A673 (cell line): ENCODE measurements around the gene FNDC3B. TPM values are rescaled to one million over a fixed set of nuclear protein-coding genes. Genes with fewer than 3 reads are reported as not detected.

Experiments
- BruUV-seq: library from RNA; stranded (reverse); fragments of 400-500 nt; replicated peaks from 2 replicates; lab custom pipeline; 2021; lab: Mats Ljungman, UMichigan
- CTCF ChIA-PET: fragments of 300-600 bp; sonication (Branson Sonifier 250); formaldehyde crosslinking; loops from one replicate; lab custom pipeline; 2022; ENCODE audit warnings: antibody characterized with exemption; lab: Charles Lee
- POLR2A ChIA-PET: fragments of 300-600 bp; sonication (Branson Sonifier 250); formaldehyde crosslinking; loops from one replicate; lab custom pipeline; 2022; ENCODE audit warnings: antibody characterized with exemption; ENCODE audit not compliant: low non-redundant PET; lab: Charles Lee
- DNase-seq: peaks from one replicate; pipeline ENCODE4 v3.0.0-alpha.2; 2015; ENCODE audit warnings: low spot score
- H3K27ac ChIP-seq: fragments of 200-600 bp; sonication (generic); 2 replicates; pipeline ENCODE4 v1.5.1; 2016; ENCODE audit warnings: mixed run types, low read depth, mild to moderate bottlenecking, mixed read lengths, antibody characterized with exemption, low read length; ENCODE audit not compliant: poor library complexity, severe bottlenecking
- H3K27me3 ChIP-seq: fragments of 200-600 bp; sonication (generic); replicated peaks from 2 replicates; pipeline ENCODE4 v1.6.1; 2017; ENCODE audit warnings: mixed run types, low read depth, mild to moderate bottlenecking, mixed read lengths, antibody characterized with exemption, low read length; ENCODE audit not compliant: insufficient read depth, poor library complexity
- H3K36me3 ChIP-seq: fragments of 200-600 bp; sonication (generic); 2 replicates; pipeline ENCODE4 v1.6.1; 2016; ENCODE audit warnings: mixed run types, mild to moderate bottlenecking, mixed read lengths, antibody characterized with exemption, low read length; ENCODE audit not compliant: insufficient read depth, poor library complexity, severe bottlenecking
- H3K4me1 ChIP-seq: fragments of 200-600 bp; sonication (generic); 2 replicates; pipeline ENCODE4 v1.6.1; 2017; ENCODE audit warnings: mixed run types, mild to moderate bottlenecking, mixed read lengths, antibody characterized with exemption, low read length; ENCODE audit not compliant: insufficient read depth, poor library complexity, severe bottlenecking
- H3K4me3 ChIP-seq: fragments of 200-600 bp; sonication (generic); 2 replicates; pipeline ENCODE4 v1.5.1; 2016; ENCODE audit warnings: low read depth, mixed run types, mild to moderate bottlenecking, mixed read lengths, low read length; ENCODE audit not compliant: poor library complexity, severe bottlenecking
- H3K9me3 ChIP-seq: fragments of 200-600 bp; sonication (generic); 2 replicates; pipeline ENCODE4 v1.6.1; 2016; ENCODE audit warnings: mixed run types, low read depth, mild to moderate bottlenecking, mixed read lengths, antibody characterized with exemption, low read length; ENCODE audit not compliant: poor library complexity, severe bottlenecking
- CTCF ChIP-seq: fragments of 300-800, 200-600 bp; sonication (generic); conservative IDR thresholded peaks from 2 replicates; pipeline ENCODE4 v1.5.1; 2017; ENCODE audit warnings: low read depth, mild to moderate bottlenecking, antibody characterized with exemption, low read length, moderate library complexity, mixed read lengths
- EZH2 ChIP-seq: fragments of 200-600 bp; sonication (generic); IDR thresholded peaks from 2 replicates; pipeline ENCODE4 v1.6.1; 2017; ENCODE audit warnings: borderline replicate concordance, low read depth, mild to moderate bottlenecking, mixed read lengths, antibody characterized with exemption, low read length; ENCODE audit not compliant: poor library complexity, severe bottlenecking
- intact Hi-C: fragments of 100-400 bp; cut with micrococcal nuclease; formaldehyde crosslinking; loops from one replicate; pipeline ENCODE4 v1.10.0; 2022; ENCODE audit not compliant: unreplicated experiment
- total RNA-seq: library from RNA; stranded (reverse); gene quantifications from 2 replicates; pipeline ENCODE4 v1.2.3, GENCODE V29; 2021

The FNDC3B gene
- total RNA-seq, 1 experiment from 2014 or later: 50.8 TPM

GRCh38 chr3:172294223-172294806 is 254.9 kb downstream of the FNDC3B start:
- no peaks in the 10 kb centered on the region for H3K27me3 ChIP-seq
- no peak overlapping the region for H3K4me3 ChIP-seq
- no peak for DNase-seq
- no peaks in the 10 kb centered on the region for H3K9me3 ChIP-seq
- intact Hi-C loops: no loop called here
- POLR2A ChIA-PET: no interaction called here
- no peaks in the 10 kb centered on the region for H3K4me1 ChIP-seq
- BruUV-seq: no TSS peak
- no peaks in the 10 kb centered on the region for H3K36me3 ChIP-seq
- no peak overlapping the region for H3K27ac ChIP-seq
- CTCF ChIA-PET: no interaction called here
- TF ChIP-seq CTCF: no peak
- TF ChIP-seq EZH2: no peak

GRCh38 chr3:172296248-172296974 is 257.0 kb downstream of the FNDC3B start:
- Histone ChIP-seq H3K9me3 (no peaks in the 10 kb centered on the region), H3K4me3 (no peak overlapping the region), H3K4me1 (peaks cover 6% of the 10 kb centered on the region), H3K27ac (no peak overlapping the region), H3K27me3 (no peaks in the 10 kb centered on the region), H3K36me3 (no peaks in the 10 kb centered on the region)
- intact Hi-C loops: no loop called here
- CTCF ChIA-PET: no interaction called here
- TF ChIP-seq EZH2 (no peak), CTCF (no peak)
- POLR2A ChIA-PET: no interaction called here
- no TSS peak for BruUV-seq
- DNase-seq: no peak

GRCh38 chr3:172296975-172297332 is 257.6 kb downstream of the FNDC3B start:
- no peak overlapping the region for H3K4me3 ChIP-seq
- ChIA-PET CTCF (no interaction called here), POLR2A (no interaction called here)
- intact Hi-C loops: no loop called here
- no TSS peak for BruUV-seq
- no peaks in the 10 kb centered on the region for H3K27me3 ChIP-seq
- H3K4me1 ChIP-seq: peaks cover 6% of the 10 kb centered on the region
- H3K36me3 ChIP-seq: no peaks in the 10 kb centered on the region
- TF ChIP-seq CTCF (no peak), EZH2 (no peak)
- DNase-seq: no peak
- no peaks in the 10 kb centered on the region for H3K9me3 ChIP-seq
- H3K27ac ChIP-seq: no peak overlapping the region
